Hepatocyte (in vitro differentiated cells): ENCODE measurements around the gene POU2F1. TPM values are rescaled to one million over a fixed set of nuclear protein-coding genes. Genes with fewer than 3 reads are reported as not detected.

Source experiments
- DNase-seq: peaks from one replicate; pipeline ENCODE4 v3.0.0-alpha.2; 2016; ENCODE audit warnings: low spot score
- H2AFZ ChIP-seq: fragments of 200-600 bp; sonication (generic); 2 replicates; pipeline ENCODE4 v1.6.0; 2016; ENCODE audit warnings: antibody characterized with exemption, mild to moderate bottlenecking
- H3K27ac ChIP-seq: fragments of 200-600 bp; sonication (generic); 2 replicates; pipeline ENCODE4 v1.5.1; 2016; ENCODE audit warnings: mild to moderate bottlenecking
- H3K27me3 ChIP-seq: fragments of 200-600 bp; sonication (generic); 2 replicates; pipeline ENCODE4 v1.6.1; 2016
- H3K36me3 ChIP-seq: fragments of 200-600 bp; sonication (generic); replicated peaks from 2 replicates; pipeline ENCODE4 v1.5.1; 2016; ENCODE audit warnings: low read depth; ENCODE audit not compliant: insufficient read depth
- H3K4me1 ChIP-seq: fragments of 200-600 bp; sonication (generic); 2 replicates; pipeline ENCODE4 v1.5.1; 2016; ENCODE audit warnings: mild to moderate bottlenecking, moderate library complexity; ENCODE audit not compliant: insufficient read depth
- H3K4me2 ChIP-seq: fragments of 200-600 bp; sonication (generic); 2 replicates; pipeline ENCODE4 v1.6.0; 2016
- H3K4me3 ChIP-seq: fragments of 200-600 bp; sonication (generic); 2 replicates; pipeline ENCODE4 v1.5.1; 2016; ENCODE audit warnings: mild to moderate bottlenecking
- H3K79me2 ChIP-seq: fragments of 200-600 bp; sonication (generic); 2 replicates; pipeline ENCODE4 v1.6.0; 2017; ENCODE audit warnings: mild to moderate bottlenecking
- H3K9me2 ChIP-seq: fragments of 200-600 bp; sonication (generic); replicated peaks from 2 replicates; pipeline ENCODE4 v1.6.0; 2017; ENCODE audit warnings: mild to moderate bottlenecking; ENCODE audit not compliant: insufficient read depth
- H3K9me3 ChIP-seq: fragments of 200-600 bp; sonication (generic); 2 replicates; pipeline ENCODE4 v1.5.1; 2016; ENCODE audit warnings: low read depth, mild to moderate bottlenecking
- H4K20me1 ChIP-seq: fragments of 200-600 bp; sonication (generic); 2 replicates; pipeline ENCODE4 v1.6.0; 2016; ENCODE audit warnings: mild to moderate bottlenecking; ENCODE audit not compliant: insufficient read depth, poor library complexity, severe bottlenecking
- CTCF ChIP-seq: fragments of 200-600 bp; sonication (generic); IDR thresholded peaks from 2 replicates; pipeline ENCODE4 v1.5.1; 2016; ENCODE audit warnings: antibody characterized with exemption, mild to moderate bottlenecking; ENCODE audit not compliant: poor library complexity
- EZH2 ChIP-seq: fragments of 200-600 bp; sonication (generic); IDR thresholded peaks from 2 replicates; pipeline ENCODE4 v1.6.1; 2016; ENCODE audit warnings: antibody characterized with exemption, mild to moderate bottlenecking, borderline replicate concordance
- EZH2phosphoT487 ChIP-seq: fragments of 200-600 bp; sonication (generic); IDR thresholded peaks from one replicate; pipeline ENCODE4 v1.6.1; 2018; ENCODE audit warnings: antibody characterized with exemption, mild to moderate bottlenecking, low read depth, moderate library complexity; ENCODE audit not compliant: unreplicated experiment, severe bottlenecking
- WGBS: methylation state at CpG from one replicate; pipeline ENCODE4 v1.1.6; 2016; ENCODE audit warnings: low lambda C conversion rate; ENCODE audit errors: missing lambda C conversion rate; 5-methylcytosine and 5-hydroxymethylcytosine counted together
- polyA plus RNA-seq: library from polyadenylated mRNA; unstranded; fragments of >200 nt; fragmentation: Nextera tagmentation; extraction: Ambion mirVana; gene quantifications from 2 replicates; pipeline ENCODE4 v1.2.1, GENCODE V29; 2016
- total RNA-seq: library from RNA; depleted of rRNA; stranded (reverse); fragments of >200 nt; gene quantifications from 2 replicates; pipeline ENCODE4 v1.2.3, GENCODE V29; 2014

POU2F1 gene
- total and polyA plus RNA-seq, 2 experiments from 2014 or later = 11.9 to 14.5 TPM

DNA sequence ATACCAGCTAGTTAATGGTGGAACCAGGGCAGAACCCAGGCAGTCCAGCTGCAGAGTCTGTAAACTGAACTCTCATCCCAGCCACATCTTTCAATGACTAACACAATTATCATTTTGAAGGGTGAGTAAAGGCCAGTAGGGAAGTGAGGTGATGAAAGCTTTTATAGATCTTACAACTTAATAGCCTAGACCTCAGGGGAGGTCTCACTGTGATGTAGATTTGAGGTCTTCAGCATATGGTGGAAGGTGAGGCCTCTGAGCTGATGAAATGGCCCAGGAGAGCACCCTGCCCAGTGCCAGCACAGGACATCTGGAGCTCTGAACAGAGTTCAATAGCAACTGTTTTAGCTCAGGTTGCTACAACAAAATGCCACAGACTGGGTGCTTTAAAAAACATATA lies 44.8 kb upstream of the POU2F1 start:
- Histone ChIP-seq H3K4me3 (no peak overlapping the region), H4K20me1 (no peaks in the 10 kb centered on the region), H3K4me2 (no peak overlapping the region), H3K36me3 (no peaks in the 10 kb centered on the region), H2AFZ (no peak overlapping the region), H3K27me3 (no peaks in the 10 kb centered on the region), H3K79me2 (no peaks in the 10 kb centered on the region), H3K27ac (no peak overlapping the region), H3K4me1 (no peaks in the 10 kb centered on the region), H3K9me2 (no peaks in the 10 kb centered on the region), H3K9me3 (no peaks in the 10 kb centered on the region)
- no peak for TF ChIP-seq EZH2
- TF ChIP-seq EZH2phosphoT487 = no peak
- TF ChIP-seq CTCF = no peak
- DNase-seq = no peak

- Histone ChIP-seq H3K4me1 (no peaks in the 10 kb centered on the region), H2AFZ (no peak overlapping the region), H3K4me2 (no peak overlapping the region), H3K36me3 (no peaks in the 10 kb centered on the region), H4K20me1 (no peaks in the 10 kb centered on the region), H3K27ac (no peak overlapping the region), H3K9me2 (no peaks in the 10 kb centered on the region), H3K9me3 (no peaks in the 10 kb centered on the region), H3K4me3 (no peak overlapping the region), H3K79me2 (no peaks in the 10 kb centered on the region), H3K27me3 (no peaks in the 10 kb centered on the region)
- TF ChIP-seq EZH2 (no peak), EZH2phosphoT487 (no peak), CTCF (no peak)
- WGBS = 0% methylated on average over 1 of the region's 1 CpG
- DNase-seq = no peak
These were observed 41.9 kb upstream of the POU2F1 start for GRCh38 chr1:167178831-167179230.

GRCh38 chr1:167182571-167183320 lies 37.9 kb upstream of the POU2F1 start:
- no peak overlapping the region for H2AFZ ChIP-seq
- TF ChIP-seq CTCF = no peak
- no peak for TF ChIP-seq EZH2
- TF ChIP-seq EZH2phosphoT487 = no peak
- no peaks in the 10 kb centered on the region for H3K27me3 ChIP-seq
- H3K4me1 ChIP-seq = no peaks in the 10 kb centered on the region
- no peaks in the 10 kb centered on the region for H4K20me1 ChIP-seq
- H3K4me2 ChIP-seq = no peak overlapping the region
- no peak overlapping the region for H3K27ac ChIP-seq
- no peak overlapping the region for H3K4me3 ChIP-seq
- H3K9me3 ChIP-seq = no peaks in the 10 kb centered on the region
- no peak for DNase-seq
- H3K36me3 ChIP-seq = no peaks in the 10 kb centered on the region
- no peaks in the 10 kb centered on the region for H3K79me2 ChIP-seq
- H3K9me2 ChIP-seq = no peaks in the 10 kb centered on the region

- no peaks in the 10 kb centered on the region for H3K9me3 ChIP-seq
- no peaks in the 10 kb centered on the region for H3K9me2 ChIP-seq
- no peak overlapping the region for H2AFZ ChIP-seq
- no peak overlapping the region for H3K27ac ChIP-seq
- H3K4me2 ChIP-seq = no peak overlapping the region
- H3K4me1 ChIP-seq = no peaks in the 10 kb centered on the region
- H4K20me1 ChIP-seq = no peaks in the 10 kb centered on the region
- no peak for DNase-seq
- H3K79me2 ChIP-seq = no peaks in the 10 kb centered on the region
- H3K36me3 ChIP-seq = no peaks in the 10 kb centered on the region
- no peaks in the 10 kb centered on the region for H3K27me3 ChIP-seq
- WGBS = 76% methylated on average over 2 of the region's 2 CpGs
- TF ChIP-seq EZH2 = no peak
- no peak for TF ChIP-seq EZH2phosphoT487
- TF ChIP-seq CTCF = no peak
- no peak overlapping the region for H3K4me3 ChIP-seq
These were observed 36.6 kb upstream of the POU2F1 start for GRCh38 chr1:167184081-167184480.
